ENCODE results near the gene KIAA1958. TPM values are rescaled to one million over a fixed set of nuclear protein-coding genes. Genes with fewer than 3 reads are reported as not detected.

KIAA1958 gene
- total RNA-seq, 4 donors from 2014 or later: 2.0 to 6.0 (median 4.8) TPM

DNA sequence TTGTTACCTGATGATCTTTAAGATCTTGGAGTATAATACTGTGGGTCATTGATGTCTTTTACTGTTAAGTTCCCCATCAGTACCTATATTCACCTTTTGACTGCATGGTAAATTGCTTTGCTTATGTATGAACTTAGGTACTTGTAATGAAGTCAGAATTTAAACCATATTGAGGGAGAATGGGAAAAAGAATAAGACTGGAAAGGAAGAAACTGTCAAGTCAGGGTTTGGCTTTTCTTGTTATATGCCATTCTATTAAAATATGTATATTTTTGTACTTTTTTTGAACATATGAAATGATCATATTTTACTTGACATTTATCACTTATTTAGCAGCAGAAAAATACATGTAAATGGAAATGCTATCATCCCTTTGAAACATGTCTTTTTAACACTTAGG lies 58.6 kb downstream of the KIAA1958 start:
- no peak for TF ChIP-seq CTCF (IDR thresholded peaks at IDR 0.05)
- DNase-seq (ENCODE audit: low spot score): no peak
- no peak for ATAC-seq (ENCODE audit: low FRiP score)

GRCh38 chr9:112546149-112547012 lies 59.8 kb downstream of the KIAA1958 start:
- DNase-seq (ENCODE audit: low spot score) (no peak), ATAC-seq (ENCODE audit: low FRiP score) (no peak)
- TF ChIP-seq CTCF (IDR thresholded peaks at IDR 0.05): no peak

DNA sequence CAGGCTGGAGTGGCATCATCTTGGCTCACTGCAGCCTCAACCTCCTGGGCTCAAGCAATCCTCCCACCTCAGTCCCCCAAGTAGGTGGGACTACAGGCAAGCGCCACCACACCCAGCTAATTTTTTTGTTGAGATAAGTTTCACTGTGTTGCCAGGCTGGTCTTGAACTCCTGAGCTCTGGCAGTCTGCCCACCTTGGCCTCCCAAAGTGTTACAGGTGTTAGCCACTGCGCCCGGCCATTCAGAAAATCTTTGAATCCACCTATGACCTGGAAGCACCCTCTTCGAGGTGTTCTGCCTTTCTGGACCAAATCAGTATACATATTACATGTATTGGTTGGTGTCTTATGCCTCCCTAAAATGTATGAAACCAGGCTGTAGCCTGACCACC lies 61.4 kb downstream of the KIAA1958 start:
- DNase-seq (ENCODE audit: low spot score) (no peak), ATAC-seq (ENCODE audit: low FRiP score) (no peak)
- TF ChIP-seq CTCF (IDR thresholded peaks at IDR 0.05): no peak

GRCh38 chr9:112548836-112549595 lies 62.4 kb downstream of the KIAA1958 start:
- ATAC-seq (ENCODE audit: low FRiP score) (no peak), DNase-seq (ENCODE audit: low spot score) (no peak)
- TF ChIP-seq CTCF (IDR thresholded peaks at IDR 0.05): no peak

DNA sequence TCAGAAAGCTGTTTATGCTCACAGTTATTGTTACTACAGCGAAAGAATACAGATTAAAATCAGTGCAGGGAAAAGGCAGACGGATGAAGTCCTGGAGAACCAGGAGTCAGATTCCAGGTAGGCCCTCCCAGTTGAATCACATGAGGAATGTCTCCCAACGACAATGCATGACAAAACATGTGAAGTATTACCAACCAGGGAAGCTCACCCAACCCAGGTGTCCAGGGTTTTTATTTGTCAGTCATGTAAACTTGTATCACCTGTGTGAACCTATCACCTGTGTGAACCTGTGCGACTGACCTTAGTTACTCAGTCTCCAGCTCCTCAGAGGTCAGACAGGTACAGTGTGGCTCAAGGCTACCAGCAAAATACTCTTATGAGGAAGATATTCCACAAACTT lies 63.9 kb downstream of the KIAA1958 start:
- no peak for TF ChIP-seq CTCF (IDR thresholded peaks at IDR 0.05)

GRCh38 chr9:112551641-112552040 lies 65.0 kb downstream of the KIAA1958 start:
- ATAC-seq (ENCODE audit: low FRiP score): no peak
- no peak for TF ChIP-seq CTCF (IDR thresholded peaks at IDR 0.05)
- DNase-seq (ENCODE audit: low spot score): no peak

More for the DNA sequence above, 63.9 kb downstream of the KIAA1958 start:
- no peak for DNase-seq (ENCODE audit: low spot score)
- ATAC-seq (ENCODE audit: low FRiP score): no peak

All from omental fat pad (tissue), 4 donors.